Measurements from ENCODE around the gene CACNA1C. TPM values are rescaled to one million over a fixed set of nuclear protein-coding genes. Genes with fewer than 3 reads are reported as not detected.

CACNA1C gene
- total and polyA plus RNA-seq, 10 of the 15 experiments (the other 5 are each of a cell fraction or from before 2014, with no cell fraction given), result under 0.01 to 0.15 (median 0.09) TPM; not detected in 5

DNA sequence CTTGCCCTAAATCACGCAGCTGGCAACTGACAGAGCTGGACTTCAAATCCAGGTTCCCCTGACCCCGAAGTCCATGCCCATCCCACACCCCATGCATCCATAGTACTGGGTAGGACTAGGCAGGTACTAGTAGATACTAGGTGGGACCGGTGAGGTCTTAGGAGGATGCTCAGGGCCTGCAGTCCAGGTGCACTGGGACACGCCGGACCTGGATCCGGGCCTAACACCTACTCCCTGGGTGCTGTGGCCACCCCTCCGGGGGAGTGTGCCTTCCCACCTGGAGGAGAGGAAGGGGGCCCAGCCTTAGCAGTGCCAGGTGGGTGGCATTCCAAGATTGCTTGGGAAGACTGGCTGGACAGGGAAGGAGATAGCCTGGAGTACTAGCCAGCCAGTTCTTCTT, 64.8 kb downstream of the CACNA1C start:
- ChIA-PET CTCF (no interaction called here), POLR2A (no interaction called here), RAD21 (ENCODE audit: unreplicated experiment) (interaction anchor here (0.6 kb wide), 1 partner anchor 166 kb away, joined by 3 read pairs; no protein-coding TSS in a partner anchor), SMC1A (ENCODE audit: uncharacterized antibody, unreplicated experiment) (no interaction called here)
- FAIRE-seq (no peak), ATAC-seq (no peak), DNase-seq (ENCODE audit: low read depth, low spot score) (no peak)
- peaks cover 0 to 3% of the 10 kb centered on the region in 2 experiments; a peak in 2 of 4 replicates for H3K27me3 ChIP-seq (replicated peaks in 1 of 2; ENCODE audit: control insufficient read depth in 2 of 2, insufficient read depth in 2 of 2, low read length in 1 of 2)
- no peak overlapping the region for H2AFZ ChIP-seq (ENCODE audit: control insufficient read depth, low read depth, low read length)
- H4K20me1 ChIP-seq (ENCODE audit: control insufficient read depth, insufficient read depth), result no peaks in the 10 kb centered on the region
- no peaks in the 10 kb centered on the region for H3K79me2 ChIP-seq (ENCODE audit: control insufficient read depth, insufficient read depth, low read length)
- no peaks in the 10 kb centered on the region for H3K4me1 ChIP-seq (ENCODE audit: control insufficient read depth, insufficient read depth, low read length)
- 59% methylated on average over 7 of the region's 7 CpGs for WGBS (ENCODE audit: insufficient coverage, insufficient replicate concordance, low lambda C conversion rate, missing lambda C conversion rate)
- intact Hi-C loops (cut with micrococcal nuclease; ENCODE audit: unreplicated experiment), result no loop called here
- H3K36me3 ChIP-seq (ENCODE audit: control insufficient read depth in 2 of 2, insufficient read depth in 2 of 2, low read length in 1 of 2), result no peaks in the 10 kb centered on the region
- in situ Hi-C loops (cut with MboI), result no loop called here
- no peaks in the 10 kb centered on the region for H3K9me3 ChIP-seq (replicated peaks; ENCODE audit: control insufficient read depth, insufficient read depth, low read length)
- no peak overlapping the region for H3K9ac ChIP-seq (ENCODE audit: control insufficient read depth, insufficient read depth, low read length)
- H3K4me2 ChIP-seq (ENCODE audit: control insufficient read depth, insufficient read depth), result no peak overlapping the region
- H3K27ac ChIP-seq (ENCODE audit: control insufficient read depth, insufficient read depth), result no peak overlapping the region
- BruUV-seq (replicated peaks), result no TSS peak
- TF ChIP-seq, protein P1, sequence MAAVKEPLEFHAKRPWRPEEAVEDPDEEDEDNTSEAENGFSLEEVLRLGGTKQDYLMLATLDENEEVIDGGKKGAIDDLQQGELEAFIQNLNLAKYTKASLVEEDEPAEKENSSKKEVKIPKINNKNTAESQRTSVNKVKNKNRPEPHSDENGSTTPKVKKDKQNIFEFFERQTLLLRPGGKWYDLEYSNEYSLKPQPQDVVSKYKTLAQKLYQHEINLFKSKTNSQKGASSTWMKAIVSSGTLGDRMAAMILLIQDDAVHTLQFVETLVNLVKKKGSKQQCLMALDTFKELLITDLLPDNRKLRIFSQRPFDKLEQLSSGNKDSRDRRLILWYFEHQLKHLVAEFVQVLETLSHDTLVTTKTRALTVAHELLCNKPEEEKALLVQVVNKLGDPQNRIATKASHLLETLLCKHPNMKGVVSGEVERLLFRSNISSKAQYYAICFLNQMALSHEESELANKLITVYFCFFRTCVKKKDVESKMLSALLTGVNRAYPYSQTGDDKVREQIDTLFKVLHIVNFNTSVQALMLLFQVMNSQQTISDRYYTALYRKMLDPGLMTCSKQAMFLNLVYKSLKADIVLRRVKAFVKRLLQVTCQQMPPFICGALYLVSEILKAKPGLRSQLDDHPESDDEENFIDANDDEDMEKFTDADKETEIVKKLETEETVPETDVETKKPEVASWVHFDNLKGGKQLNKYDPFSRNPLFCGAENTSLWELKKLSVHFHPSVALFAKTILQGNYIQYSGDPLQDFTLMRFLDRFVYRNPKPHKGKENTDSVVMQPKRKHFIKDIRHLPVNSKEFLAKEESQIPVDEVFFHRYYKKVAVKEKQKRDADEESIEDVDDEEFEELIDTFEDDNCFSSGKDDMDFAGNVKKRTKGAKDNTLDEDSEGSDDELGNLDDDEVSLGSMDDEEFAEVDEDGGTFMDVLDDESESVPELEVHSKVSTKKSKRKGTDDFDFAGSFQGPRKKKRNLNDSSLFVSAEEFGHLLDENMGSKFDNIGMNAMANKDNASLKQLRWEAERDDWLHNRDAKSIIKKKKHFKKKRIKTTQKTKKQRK (IDR thresholded peaks at IDR 0.05; ENCODE audit: low read depth, low read length), result no peak
- TF ChIP-seq SIX5 (IDR thresholded peaks at IDR 0.05; ENCODE audit: low read depth, low read length, severe bottlenecking) (no peak), EP300 (IDR thresholded peaks at IDR 0.05; ENCODE audit: borderline replicate concordance in 1 of 2, control insufficient read depth in 1 of 2, low read depth in 2 of 2, low read length in 2 of 2) (no peak), GATAD2B (conservative IDR thresholded peaks at IDR 0.05; ENCODE audit: low read depth) (no peak), RELA (IDR thresholded peaks at IDR 0.05; ENCODE audit: borderline replicate concordance, partially characterized antibody) (no peak), CREB1 (IDR thresholded peaks at IDR 0.05; ENCODE audit: low read depth) (no peak), YY1 (IDR thresholded peaks at IDR 0.05; ENCODE audit: low read depth, low read length) (no peak), CHD4 (IDR thresholded peaks at IDR 0.05) (no peak), HDAC2 (IDR thresholded peaks at IDR 0.05) (no peak), SMAD5 (IDR thresholded peaks at IDR 0.05; ENCODE audit: low read depth) (no peak)
- TF ChIP-seq, protein P2, sequence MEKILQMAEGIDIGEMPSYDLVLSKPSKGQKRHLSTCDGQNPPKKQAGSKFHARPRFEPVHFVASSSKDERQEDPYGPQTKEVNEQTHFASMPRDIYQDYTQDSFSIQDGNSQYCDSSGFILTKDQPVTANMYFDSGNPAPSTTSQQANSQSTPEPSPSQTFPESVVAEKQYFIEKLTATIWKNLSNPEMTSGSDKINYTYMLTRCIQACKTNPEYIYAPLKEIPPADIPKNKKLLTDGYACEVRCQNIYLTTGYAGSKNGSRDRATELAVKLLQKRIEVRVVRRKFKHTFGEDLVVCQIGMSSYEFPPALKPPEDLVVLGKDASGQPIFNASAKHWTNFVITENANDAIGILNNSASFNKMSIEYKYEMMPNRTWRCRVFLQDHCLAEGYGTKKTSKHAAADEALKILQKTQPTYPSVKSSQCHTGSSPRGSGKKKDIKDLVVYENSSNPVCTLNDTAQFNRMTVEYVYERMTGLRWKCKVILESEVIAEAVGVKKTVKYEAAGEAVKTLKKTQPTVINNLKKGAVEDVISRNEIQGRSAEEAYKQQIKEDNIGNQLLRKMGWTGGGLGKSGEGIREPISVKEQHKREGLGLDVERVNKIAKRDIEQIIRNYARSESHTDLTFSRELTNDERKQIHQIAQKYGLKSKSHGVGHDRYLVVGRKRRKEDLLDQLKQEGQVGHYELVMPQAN (conservative IDR thresholded peaks at IDR 0.05), result no peak
- no peak overlapping the region for H3K4me3 ChIP-seq

All from GM12878 (cell line).